DMS114 treated with DMSO at 0.1 percent for 48 hours (cell line): ENCODE results near the gene TAF1B.

Source experiments
- DNase-seq: peaks from one replicate; lab custom pipeline; 2025; ENCODE audit not compliant: unreplicated experiment; lab: John Stamatoyannopoulos, UW

Gene TAF1B

DNA sequence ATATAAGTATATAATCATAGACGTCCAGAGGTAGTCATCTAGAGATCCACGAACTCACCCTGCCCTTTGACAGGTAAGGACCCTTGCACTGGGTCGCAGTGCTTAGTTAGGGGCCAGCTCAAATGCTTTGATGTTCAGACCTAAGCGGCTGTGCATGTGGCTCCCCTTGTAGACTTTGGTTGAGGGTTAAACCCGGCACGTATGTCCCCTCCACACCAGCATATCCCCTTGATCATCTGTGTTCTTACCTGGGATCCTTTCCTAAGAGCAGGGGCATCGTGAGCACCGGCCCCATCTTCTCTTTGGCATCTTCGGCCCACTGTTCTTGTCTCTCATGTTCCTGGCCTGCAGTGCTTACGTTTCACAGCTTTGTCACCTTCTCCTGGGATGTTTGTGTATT, 139.6 kb downstream of the TAF1B start:
- DNase-seq: no peak

DNA sequence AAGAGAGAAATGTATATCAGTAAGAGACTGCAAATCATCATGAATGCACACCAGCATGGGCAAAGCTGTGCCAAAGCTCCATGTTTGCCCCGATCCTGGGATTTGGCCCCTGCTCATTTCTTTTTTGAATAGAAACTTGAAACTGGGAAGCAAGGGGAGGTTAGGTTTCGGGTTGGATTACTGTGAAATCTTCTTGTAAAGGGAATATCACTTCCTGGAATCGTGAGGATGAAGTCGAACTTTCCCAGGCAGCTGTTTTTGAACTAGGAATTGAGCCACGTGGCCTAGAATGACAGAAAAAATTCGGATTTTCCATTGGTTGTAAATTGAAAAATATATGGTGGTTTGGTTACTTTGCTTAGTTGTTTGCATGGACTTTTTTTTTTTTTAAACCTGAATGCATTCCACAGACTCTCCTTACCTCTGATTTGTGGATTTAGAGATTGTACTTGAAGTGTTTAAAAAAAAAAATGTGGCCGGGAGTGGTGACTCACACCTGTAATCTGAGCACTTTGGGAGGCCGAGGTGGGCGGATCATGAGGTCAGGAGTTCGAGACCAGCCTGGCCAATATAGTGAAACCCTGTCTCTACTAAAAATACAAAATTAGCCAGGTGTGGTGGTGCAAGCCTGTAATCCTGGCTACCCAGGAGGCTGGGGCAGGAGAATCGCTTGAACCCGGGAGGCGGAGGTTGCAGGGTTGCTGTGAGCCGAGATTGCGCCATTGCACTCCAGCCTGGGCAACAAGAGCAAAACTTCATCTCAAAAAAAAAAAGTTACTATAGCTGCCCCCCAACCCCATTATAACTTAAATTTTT, 140.3 kb downstream of the TAF1B start:
- DNase-seq: no peak
